ENCODE results near the gene LAMB1. TPM values are rescaled to one million over a fixed set of nuclear protein-coding genes. Genes with fewer than 3 reads are reported as not detected.

The LAMB1 gene
- total and polyA plus RNA-seq, 3 donors from 2014 or later: 42.0 to 65.2 (median 43.1) TPM

GRCh38 chr7:107949443-107949935, 53.5 kb downstream of the LAMB1 start:
- no peak for DNase-seq
- Histone ChIP-seq H3K27me3 (no peaks in the 10 kb centered on the region), H3K27ac (peak overlapping the region in 1 of 2 donors; percentile 32), H3K36me3 (ENCODE audit: low read depth, missing control alignments) (no peaks in the 10 kb centered on the region), H3K4me1 (peaks cover 5% of the 10 kb centered on the region), H3K9me3 (no peaks in the 10 kb centered on the region), H3K4me3 (no peak overlapping the region)
- intact Hi-C loops (cut with DNase I; ENCODE audit: low total_unique reads): no loop called here
- TF ChIP-seq POLR2A (IDR thresholded peaks at IDR 0.05) (no peak), CTCF (IDR thresholded peaks at IDR 0.05) (no peak)
- 72 to 76% methylated on average over 1 of the region's 1 CpG for WGBS, 2 donors

DNA sequence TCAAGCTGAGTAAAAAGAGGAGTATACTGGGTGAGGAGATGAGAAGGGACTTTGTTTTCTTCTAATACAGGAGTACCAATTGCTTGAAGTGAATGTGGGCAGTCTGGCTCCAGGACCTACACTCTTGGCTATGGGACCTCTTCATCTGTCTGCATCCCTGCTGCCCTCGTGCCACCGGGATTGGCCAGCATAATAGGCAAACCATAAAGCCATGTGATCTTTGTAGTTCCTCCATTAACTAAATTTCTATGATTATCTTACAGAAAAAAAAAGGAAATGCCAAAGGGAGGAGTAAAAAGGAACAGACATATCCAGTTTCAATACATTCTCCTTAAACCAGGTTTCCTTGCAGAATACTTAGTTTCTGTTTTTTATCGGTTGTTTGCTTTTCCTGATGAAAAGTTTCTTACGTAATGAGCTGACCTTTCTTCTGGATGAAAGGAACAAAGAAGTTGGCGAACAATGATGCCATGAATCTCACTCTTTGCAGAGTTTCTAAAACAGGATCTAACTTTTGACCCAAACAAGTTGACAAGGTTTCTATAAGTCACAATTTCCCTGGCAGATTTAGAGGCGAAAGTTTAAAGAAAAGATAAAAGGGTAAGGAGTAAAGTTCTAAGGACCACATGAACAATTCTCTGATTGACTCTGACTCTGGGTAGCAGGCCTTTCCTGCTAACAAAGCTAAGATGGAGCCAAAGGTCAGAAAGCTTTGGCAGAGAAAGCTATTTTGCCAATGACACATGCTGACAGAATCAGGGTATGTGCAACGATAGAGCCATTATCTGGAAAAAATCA, 54.1 kb downstream of the LAMB1 start:
- no peak for DNase-seq
- H3K4me3 ChIP-seq: no peak overlapping the region
- peaks cover 11% of the 10 kb centered on the region for H3K4me1 ChIP-seq
- intact Hi-C loops (cut with DNase I; ENCODE audit: low total_unique reads): no loop called here
- no peaks in the 10 kb centered on the region for H3K27me3 ChIP-seq
- H3K27ac ChIP-seq: peak overlapping the region in 1 of 2 donors; percentile 32
- H3K36me3 ChIP-seq (ENCODE audit: low read depth, missing control alignments): no peaks in the 10 kb centered on the region
- no peaks in the 10 kb centered on the region for H3K9me3 ChIP-seq
- TF ChIP-seq CTCF (IDR thresholded peaks at IDR 0.05) (no peak), POLR2A (IDR thresholded peaks at IDR 0.05) (no peak)
- WGBS, 2 donors: 71 to 72% methylated on average over 7 of the region's 7 CpGs

DNA sequence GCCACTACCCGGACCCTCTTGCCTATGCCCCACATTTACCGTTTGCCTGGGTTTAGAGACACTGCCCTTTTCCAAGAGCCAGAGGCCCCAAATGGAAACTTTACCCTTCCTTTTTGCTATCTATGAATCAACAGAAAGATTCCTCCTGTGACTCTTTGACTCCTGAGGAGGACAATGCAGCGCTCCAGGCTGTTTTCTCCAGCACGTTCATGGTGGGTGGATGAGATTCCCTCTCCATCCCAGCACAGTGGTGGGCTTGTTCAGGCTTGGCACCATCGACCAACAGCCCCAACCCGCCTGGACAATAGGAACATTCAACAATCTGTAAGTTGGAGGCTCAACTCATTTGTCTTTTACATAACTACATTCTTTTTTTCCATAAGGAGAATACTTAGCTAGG, 56.1 kb downstream of the LAMB1 start:
- no peak for DNase-seq
- intact Hi-C loops (cut with DNase I; ENCODE audit: low total_unique reads): no loop called here
- H3K4me1 ChIP-seq: peaks cover 19% of the 10 kb centered on the region
- no peaks in the 10 kb centered on the region for H3K9me3 ChIP-seq
- no peak overlapping the region for H3K4me3 ChIP-seq
- TF ChIP-seq POLR2A (IDR thresholded peaks at IDR 0.05): no peak
- no peak for TF ChIP-seq CTCF (IDR thresholded peaks at IDR 0.05)
- 73 to 80% methylated on average over 6 of the region's 6 CpGs for WGBS, 2 donors
- no peaks in the 10 kb centered on the region for H3K27me3 ChIP-seq
- peak overlapping the region in 1 of 2 donors; percentile 0 for H3K27ac ChIP-seq
- no peaks in the 10 kb centered on the region for H3K36me3 ChIP-seq (ENCODE audit: low read depth, missing control alignments)

- H3K36me3 ChIP-seq (ENCODE audit: low read depth, missing control alignments): no peaks in the 10 kb centered on the region
- peaks cover 19% of the 10 kb centered on the region for H3K4me1 ChIP-seq
- no peak overlapping the region for H3K4me3 ChIP-seq
- H3K9me3 ChIP-seq: no peaks in the 10 kb centered on the region
- TF ChIP-seq CTCF (IDR thresholded peaks at IDR 0.05) (no peak), POLR2A (IDR thresholded peaks at IDR 0.05) (no peak)
- intact Hi-C loops (cut with DNase I; ENCODE audit: low total_unique reads): no loop called here
- H3K27me3 ChIP-seq: no peaks in the 10 kb centered on the region
- WGBS, 2 donors: 61 to 77% methylated on average over 2 of the region's 2 CpGs
- peak overlapping the region in 1 of 2 donors; percentile 0 for H3K27ac ChIP-seq
- no peak for DNase-seq
Measured at GRCh38 chr7:107946451-107946850, 56.5 kb downstream of the LAMB1 start.
